ENCODE results near the gene MPP4. TPM values are rescaled to one million over a fixed set of nuclear protein-coding genes. Genes with fewer than 3 reads are reported as not detected.

MPP4 gene
- under 1 TPM in 9 of 10 donors, not detected in 1; 0.11 to 0.49 (median 0.14) TPM for polyA plus RNA-seq (ENCODE audit: insufficient read length in 10 of 10)
- long read RNA-seq, donor 1, result 0 reads
- long read RNA-seq, donor 2, result 0 reads
- long read RNA-seq, donor 3, result 0 reads
- long read RNA-seq, donor 4, result 0 reads
- long read RNA-seq, donor 5, result 0 reads
- long read RNA-seq, donor 6, result 0 reads
- long read RNA-seq, donor 7, result 0 reads
- long read RNA-seq, donor 8, result 0 reads
- long read RNA-seq, donor 9, result 0 reads

- peak in 1 of 3 donors; percentile 52 for DNase-seq
These were observed at the start of gene MPP4 for GRCh38 chr2:201698588-201699226. Gene MPP4, minus strand, starts transcription at chr2:201698644. Its CDS starts 4,690 bp downstream, at chr2:201693954.

GRCh38 chr2:201746551-201746950, 48.1 kb upstream of the MPP4 start:
- DNase-seq, result no peak

- no peak for DNase-seq
These were observed 37.0 kb upstream of the MPP4 start for GRCh38 chr2:201735486-201735885.

- no peak for DNase-seq
These were observed 35.7 kb upstream of the MPP4 start for GRCh38 chr2:201734111-201734510.

GRCh38 chr2:201733544-201733943, 35.1 kb upstream of the MPP4 start:
- no peak for DNase-seq

- no peak for DNase-seq
These were observed 32.3 kb upstream of the MPP4 start for GRCh38 chr2:201730651-201731285.

- no peak for DNase-seq
These were observed 17.0 kb upstream of the MPP4 start for GRCh38 chr2:201715459-201715858.

- no peak for DNase-seq
These were observed 14.3 kb upstream of the MPP4 start for GRCh38 chr2:201712726-201713125.

- DNase-seq, result no peak
These were observed 11.3 kb upstream of the MPP4 start for GRCh38 chr2:201709747-201710146.

- no peak for DNase-seq
These were observed 10.6 kb upstream of the MPP4 start for GRCh38 chr2:201709049-201709448.

GRCh38 chr2:201707753-201708152, 9.3 kb upstream of the MPP4 start:
- peak in 2 of 3 donors; percentile 12 to 18 for DNase-seq

GRCh38 chr2:201707142-201707541, 8.7 kb upstream of the MPP4 start:
- no peak for DNase-seq

GRCh38 chr2:201704536-201704935, 6.1 kb upstream of the MPP4 start:
- no peak for DNase-seq

- DNase-seq, result no peak
These were observed 3.2 kb upstream of the MPP4 start for GRCh38 chr2:201701646-201702045.

GRCh38 chr2:201699416-201699815, 972 bp upstream of the MPP4 start:
- DNase-seq, result peak; percentile 58 to 90 (median 76)

GRCh38 chr2:201697899-201698298, 545 bp downstream of the MPP4 start:
- DNase-seq, result peak in 2 of 3 donors; percentile 24 to 68

GRCh38 chr2:201696151-201696659, 2.2 kb downstream of the MPP4 start:
- DNase-seq, result peak in 2 of 3 donors; percentile 65 to 92

GRCh38 chr2:201685156-201685555, 13.3 kb downstream of the MPP4 start:
- DNase-seq, result no peak

- no peak for DNase-seq
These were observed 17.7 kb downstream of the MPP4 start for GRCh38 chr2:201680743-201681142.

- DNase-seq, result no peak
These were observed 20.0 kb downstream of the MPP4 start for GRCh38 chr2:201678401-201678800.

GRCh38 chr2:201675454-201675853, 23.0 kb downstream of the MPP4 start:
- DNase-seq, result no peak

- DNase-seq, result no peak
These were observed 23.6 kb downstream of the MPP4 start for GRCh38 chr2:201674794-201675193.

- DNase-seq, result no peak
These were observed 24.1 kb downstream of the MPP4 start for GRCh38 chr2:201674298-201674697.
